HepG2 (cell line): ENCODE measurements around the gene ERC1. TPM values are rescaled to one million over a fixed set of nuclear protein-coding genes. Genes with fewer than 3 reads are reported as not detected.

Experiments
- ATAC-seq: fragments of 200-7000 bp; cut with Tn5 transposase; 3 replicates; pipeline ENCODE4 v1.9.1; 2020; ENCODE audit warnings: mild to moderate bottlenecking, moderate library complexity
- BruUV-seq: library from RNA; stranded (reverse); fragments of 400-500 nt; replicated peaks from 2 replicates; lab custom pipeline; 2021; lab: Mats Ljungman, UMichigan
- CTCF ChIA-PET: fragments of 300-600 bp; formaldehyde crosslinking; extraction: SDS; loops from one replicate; lab custom pipeline; 2021; ENCODE audit warnings: low total read pairs, inconsistent platforms, low intra/inter-chr PET ratio; lab: Yijun Ruan, JAX
- POLR2A ChIA-PET: fragments of 350-600 bp; sonication (Branson Sonifier 250); formaldehyde crosslinking; loops from one replicate; lab custom pipeline; 2020; ENCODE audit warnings: antibody characterized with exemption, inconsistent platforms; lab: Yijun Ruan, JAX
- DNase-seq: peaks from one replicate; pipeline ENCODE4 v3.0.0-alpha.2; 2015; ENCODE audit warnings: low spot score
- FAIRE-seq: peaks from 3 replicates; lab custom pipeline; 2011; peaks lifted over from hg19 to GRCh38; lab: Jason Lieb, UNC
- H2AFZ ChIP-seq: one replicate; pipeline ENCODE4 v1.6.1; 2011; ENCODE audit warnings: low read length, inconsistent platforms
- H3K27ac ChIP-seq: fragments of 300-600 bp; 3 replicates; pipeline ENCODE4 v1.8.0; 2011; ENCODE audit warnings: mixed run types, mild to moderate bottlenecking, mixed read lengths, low read length, inconsistent platforms; ENCODE audit not compliant: insufficient read depth; ENCODE audit errors: extremely low read length
- H3K27me3 ChIP-seq, 2 experiments: fragments of 200-600 bp in 1 of 2; 2 replicates in 1 of 2; 3 replicates in 1 of 2; pipeline versions ENCODE4 v1.6.0 to v1.8.0; 2011; ENCODE audit warnings: low read length in 2 of 2, mild to moderate bottlenecking in 2 of 2, moderate library complexity in 2 of 2, inconsistent platforms in 1 of 2; ENCODE audit not compliant: insufficient read depth in 2 of 2, control insufficient read depth in 1 of 2
- H3K36me3 ChIP-seq, 2 experiments: fragments of 200-600 bp in 1 of 2; replicated peaks in 1 of 2; 2 replicates in 1 of 2; 3 replicates in 1 of 2; pipeline versions ENCODE4 v1.5.1 to v1.8.0; 2011; ENCODE audit warnings: low read length in 2 of 2, inconsistent platforms in 1 of 2; ENCODE audit not compliant: insufficient read depth in 2 of 2, control insufficient read depth in 1 of 2
- H3K4me1 ChIP-seq: 2 replicates; pipeline ENCODE4 v1.5.1; 2012; ENCODE audit warnings: low read length, inconsistent platforms; ENCODE audit not compliant: insufficient read depth
- H3K4me2 ChIP-seq: 2 replicates; pipeline ENCODE4 v1.6.0; 2011; ENCODE audit warnings: low read depth, low read length, inconsistent platforms
- H3K4me3 ChIP-seq, 3 experiments: fragments of 200-600 bp in 1 of 3; sonication (generic), shearing (Covaris generic) in 1 of 3; replicated peaks in 1 of 3; 2 replicates each; pipeline ENCODE4 v1.5.1; 2011 to 2016; ENCODE audit warnings: low read length in 3 of 3, inconsistent platforms in 2 of 3, low read depth in 2 of 3, mild to moderate bottlenecking in 2 of 3, control low read depth in 1 of 3, mixed read lengths in 1 of 3; ENCODE audit not compliant: insufficient read depth in 1 of 3
- H3K79me2 ChIP-seq: one replicate; pipeline ENCODE4 v1.6.1; 2011; ENCODE audit warnings: low read length, inconsistent platforms; ENCODE audit not compliant: insufficient read depth
- H3K9ac ChIP-seq: 2 replicates; pipeline ENCODE4 v1.6.0; 2011; ENCODE audit warnings: mild to moderate bottlenecking, low read depth, low read length, inconsistent platforms; ENCODE audit not compliant: insufficient read depth
- H3K9me3 ChIP-seq: 2 replicates; pipeline ENCODE4 v1.5.1; 2012; ENCODE audit warnings: mild to moderate bottlenecking, low read length
- H4K20me1 ChIP-seq: 2 replicates; pipeline ENCODE4 v1.6.0; 2011; ENCODE audit warnings: inconsistent platforms, mild to moderate bottlenecking, low read length, moderate library complexity; ENCODE audit not compliant: insufficient read depth
- ARNTL ChIP-seq: sonication (generic); formaldehyde crosslinking; IDR thresholded peaks from 2 replicates; pipeline ENCODE4 v1.4.0; 2020; ENCODE audit warnings: mild to moderate bottlenecking, missing genetic modification reagents
- EP300 ChIP-seq, 3 experiments: sonication (generic) in 1 of 3; formaldehyde crosslinking in 1 of 3; IDR thresholded peaks; 2 replicates each; pipeline versions ENCODE4 v1.5.1 to v1.6.1; 2011 to 2020; ENCODE audit warnings: low read depth in 2 of 3, low read length in 2 of 3, borderline replicate concordance in 1 of 3, improper control_type of control experiment in 1 of 3, mild to moderate bottlenecking in 1 of 3, missing genetic modification reagents in 1 of 3, moderate library complexity in 1 of 3
- GABPA ChIP-seq, 2 experiments: IDR thresholded peaks; 2 replicates each; pipeline ENCODE4 v1.6.1; 2011 to 2016; ENCODE audit warnings: low read depth in 2 of 2, low read length in 1 of 2, missing biosample characterization in 1 of 2, missing genetic modification characterization in 1 of 2
- YEATS4 ChIP-seq: sonication (generic); formaldehyde crosslinking; IDR thresholded peaks from 2 replicates; pipeline ENCODE4 v1.4.0; 2020; ENCODE audit warnings: missing genetic modification reagents, borderline replicate concordance
- ZMAT5 ChIP-seq: sonication (generic); formaldehyde crosslinking; IDR thresholded peaks from 2 replicates; pipeline ENCODE4 v1.5.0; 2020; ENCODE audit warnings: mild to moderate bottlenecking, low read depth, missing genetic modification reagents, borderline replicate concordance
- WGBS: methylation state at CpG from one replicate; pipeline ENCODE4 v1.1.6; 2017; ENCODE audit warnings: low lambda C conversion rate; 5-methylcytosine and 5-hydroxymethylcytosine counted together
- in situ Hi-C: cut with HindIII; loops from 2 replicates; pipeline ENCODE4 v1.10.0; 2017; ENCODE audit warnings: low pct_unique_long_range_greater_than_20kb; ENCODE audit not compliant: extremely low pct_ligation_motif_present
- intact Hi-C: fragments of 100-400 bp; cut with micrococcal nuclease; formaldehyde crosslinking; loops from one replicate; pipeline ENCODE4 v1.10.0; 2022; ENCODE audit not compliant: unreplicated experiment
- polyA plus RNA-seq, 8 experiments: library from polyadenylated mRNA; depleted of rRNA in 3 of 8; stranded (reverse) in 7 of 8; unstranded in 1 of 8; fragments of >200 nt; fragmentation: Illumina TruSeq in 4 of 8; extraction: Trizol in 4 of 8; gene quantifications; 2 replicates each; pipeline versions ENCODE4 v1.2.1 to v1.2.3, GENCODE V29; 2011 to 2016; ENCODE audit warnings: low read depth in 4 of 8, missing spikeins in 1 of 8, mixed read lengths in 1 of 8; ENCODE audit not compliant: insufficient read depth in 1 of 8
- total RNA-seq, 5 experiments: library from RNA; depleted of rRNA; stranded (reverse); fragments of >200 nt; fragmentation: Illumina TruSeq; extraction: Trizol; gene quantifications; 2 replicates each; pipeline ENCODE4 v1.2.3, GENCODE V29; 2016; ENCODE audit warnings: low read depth in 1 of 5

Gene ERC1
- total and polyA plus RNA-seq, 2 of the 13 experiments (the other 11 are each of a cell fraction or from before 2014, with no cell fraction given): 6.1 to 12.4 TPM

GRCh38 chr12:1491983-1492697 is 501.1 kb downstream of the ERC1 start:
- H3K27me3 ChIP-seq: no peaks in the 10 kb centered on the region
- no peak overlapping the region for H3K27ac ChIP-seq
- no peak for ATAC-seq
- intact Hi-C loops (no loop called here), in situ Hi-C loops (no loop called here)
- CTCF ChIA-PET: no interaction called here
- BruUV-seq: no TSS peak
- no peak overlapping the region for H3K9ac ChIP-seq
- no peak for DNase-seq
- no peaks in the 10 kb centered on the region for H3K9me3 ChIP-seq
- peaks cover 3 to 25% of the 10 kb centered on the region in 2 experiments; a peak in 3 of 5 replicates for H3K36me3 ChIP-seq
- H3K79me2 ChIP-seq: no peaks in the 10 kb centered on the region
- no peak overlapping the region for H2AFZ ChIP-seq
- H3K4me2 ChIP-seq: no peak overlapping the region
- no peak for TF ChIP-seq EP300 (IDR thresholded peaks at IDR 0.05; ENCODE audit: low read depth in 2 of 2, low read length in 2 of 2)
- TF ChIP-seq EP300 (CRISPR knock-in tag; IDR thresholded peaks at IDR 0.05; ENCODE audit: borderline replicate concordance): no peak
- no peak for TF ChIP-seq ZMAT5 (CRISPR knock-in tag)
- TF ChIP-seq YEATS4 (CRISPR knock-in tag): no peak
- no peak for TF ChIP-seq GABPA (IDR thresholded peaks at IDR 0.05; ENCODE audit: low read depth, low read length)
- TF ChIP-seq GABPA (CRISPR knock-in tag; IDR thresholded peaks at IDR 0.05; ENCODE audit: low read depth): no peak
- TF ChIP-seq ARNTL (CRISPR knock-in tag): no peak
- no peak for FAIRE-seq
- no peaks in the 10 kb centered on the region; the same call in 1 of the 2 replicates for H4K20me1 ChIP-seq
- WGBS: 77% methylated on average over 16 of the region's 16 CpGs
- no peak overlapping the region for H3K4me3 ChIP-seq
- POLR2A ChIA-PET: no interaction called here
- no peaks in the 10 kb centered on the region for H3K4me1 ChIP-seq
